ENCODE results near the gene SCN2B. TPM values are rescaled to one million over a fixed set of nuclear protein-coding genes. Genes with fewer than 3 reads are reported as not detected.
A peak's percentile ranks its signal among the peaks of the same experiment; 100 is the strongest.

Gene SCN2B
- total and polyA plus RNA-seq, 2 of the 13 experiments (the other 11 are each of a cell fraction or from before 2014, with no cell fraction given) = 0.01 to 0.02 TPM

GRCh38 chr11:118198370-118198769, 21.9 kb upstream of the SCN2B start (continued):
- TF ChIP-seq ZBTB25 (CRISPR knock-in tag; IDR thresholded peaks at IDR 0.05) (no peak), SALL1 (CRISPR knock-in tag; IDR thresholded peaks at IDR 0.05) (peak; percentile 65; the same call in 1 of the 2 replicates), ESRRA (CRISPR knock-in tag; IDR thresholded peaks at IDR 0.05; ENCODE audit: low read depth) (no peak), RARA (CRISPR knock-in tag; IDR thresholded peaks at IDR 0.05) (peak; percentile 17; the same call in 1 of the 2 replicates), YEATS4 (CRISPR knock-in tag; IDR thresholded peaks at IDR 0.05; ENCODE audit: borderline replicate concordance) (0 out of 2 replicates have a peak, but pooled peaks have one; percentile 38), ZNF142 (CRISPR knock-in tag; IDR thresholded peaks at IDR 0.05) (0 out of 2 replicates have a peak, but pooled peaks have one; percentile 62), GATAD2A (CRISPR knock-in tag; IDR thresholded peaks at IDR 0.05) (peak; percentile 45), ZNF644 (CRISPR knock-in tag; IDR thresholded peaks at IDR 0.05; ENCODE audit: low read depth) (peak; percentile 32; the same call in 1 of the 2 replicates), ZGPAT (CRISPR knock-in tag; IDR thresholded peaks at IDR 0.05) (peak; percentile 60; the same call in 1 of the 2 replicates), ZNF770 (CRISPR knock-in tag; IDR thresholded peaks at IDR 0.05) (peak; percentile 60; the same call in 1 of the 2 replicates), ZNF503 (CRISPR knock-in tag; IDR thresholded peaks at IDR 0.05) (no peak), FOXA3 (CRISPR knock-in tag; IDR thresholded peaks at IDR 0.05) (0 out of 2 replicates have a peak, but pooled peaks have one; percentile 6), GABPA (IDR thresholded peaks at IDR 0.05; ENCODE audit: low read depth, low read length) (no peak), GABPA (CRISPR knock-in tag; IDR thresholded peaks at IDR 0.05; ENCODE audit: low read depth) (0 out of 2 replicates have a peak, but pooled peaks have one; percentile 38), HOXD1 (CRISPR knock-in tag; IDR thresholded peaks at IDR 0.05) (no peak), PCBP1 (IDR thresholded peaks at IDR 0.05; ENCODE audit: borderline replicate concordance, low read depth, low read length) (no peak), ZNF12 (CRISPR knock-in tag; IDR thresholded peaks at IDR 0.05) (no peak), MYNN (CRISPR knock-in tag; IDR thresholded peaks at IDR 0.05; ENCODE audit: low read depth) (no peak), ZMYM4 (CRISPR knock-in tag; IDR thresholded peaks at IDR 0.05) (peak; percentile 63; the same call in 1 of the 2 replicates)
